Neuron (in vitro differentiated cells): ENCODE measurements around the gene NAA11.
"Not testable (repeated sequence)": the region's sequence is repeated elsewhere in the genome, so short reads cannot be mapped to it uniquely, and the experiment has no call there.

Experiments used
- H2AFZ ChIP-seq: one replicate; pipeline ENCODE4 v1.6.1; 2013; ENCODE audit warnings: low read depth, mild to moderate bottlenecking, inconsistent platforms, low read length, moderate library complexity
- H3K27me3 ChIP-seq: one replicate; pipeline ENCODE4 v1.6.1; 2013; ENCODE audit warnings: low read length; ENCODE audit not compliant: insufficient read depth
- H3K36me3 ChIP-seq: one replicate; pipeline ENCODE4 v1.6.1; 2013; ENCODE audit warnings: low read length; ENCODE audit not compliant: insufficient read depth
- H3K4me1 ChIP-seq: one replicate; pipeline ENCODE4 v1.6.1; 2013; ENCODE audit warnings: low read length; ENCODE audit not compliant: insufficient read depth
- H3K4me3 ChIP-seq: 2 replicates; pipeline ENCODE4 v1.5.1; 2013; ENCODE audit warnings: mild to moderate bottlenecking, low read length, moderate library complexity
- H3K9me3 ChIP-seq: one replicate; pipeline ENCODE4 v1.6.1; 2013; ENCODE audit warnings: low read length

Gene NAA11

DNA sequence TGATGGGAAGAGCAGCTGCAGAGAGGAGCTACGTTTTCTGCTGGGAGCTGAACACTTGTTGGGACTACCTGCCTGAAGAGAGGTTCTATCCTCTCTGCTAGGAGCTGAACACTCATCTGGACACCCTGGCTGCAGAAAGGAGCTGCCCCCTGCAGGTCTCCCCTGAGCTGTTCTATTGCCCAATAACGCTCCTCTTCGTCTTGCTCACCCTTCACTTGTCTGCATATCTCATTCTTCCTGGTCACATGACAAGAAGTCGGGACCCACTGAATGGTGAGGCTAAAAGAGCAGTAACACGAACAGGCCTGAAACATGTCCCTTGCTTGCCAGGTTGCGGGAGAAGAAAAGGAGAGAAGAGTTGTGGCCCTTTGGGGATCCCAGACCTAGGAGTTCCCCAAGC is 27.8 kb downstream of the NAA11 start:
- Histone ChIP-seq H3K4me1 (no peaks in the 10 kb centered on the region), H3K36me3 (no peaks in the 10 kb centered on the region), H2AFZ (no peak overlapping the region), H3K9me3 (no peaks in the 10 kb centered on the region), H3K4me3 (no peak overlapping the region), H3K27me3 (no peaks in the 10 kb centered on the region)

DNA sequence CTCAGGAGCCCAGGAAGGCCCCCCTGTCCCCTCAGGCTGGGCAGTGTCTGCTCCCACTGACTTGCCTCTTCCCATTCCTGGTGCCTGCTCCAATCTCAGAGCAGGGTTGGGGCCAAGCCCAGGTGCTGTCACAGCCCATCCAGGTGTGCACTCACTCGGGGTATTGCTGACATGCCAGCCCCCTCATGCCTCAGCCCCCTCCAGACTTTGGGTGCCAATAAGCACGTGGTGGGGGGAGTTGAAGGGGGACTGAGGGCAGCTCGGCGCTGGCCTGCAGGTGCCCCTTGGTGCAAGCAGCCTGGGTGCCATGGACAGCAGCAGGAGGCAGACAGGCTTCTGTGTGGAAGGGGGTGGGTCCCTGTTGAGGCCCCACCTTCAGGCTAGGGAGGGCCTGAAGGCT is 28.4 kb downstream of the NAA11 start:
- Histone ChIP-seq H3K4me1 (no peaks in the 10 kb centered on the region), H3K36me3 (no peaks in the 10 kb centered on the region), H3K4me3 (no peak overlapping the region), H3K27me3 (no peaks in the 10 kb centered on the region), H2AFZ (no peak overlapping the region), H3K9me3 (no peaks in the 10 kb centered on the region)

DNA sequence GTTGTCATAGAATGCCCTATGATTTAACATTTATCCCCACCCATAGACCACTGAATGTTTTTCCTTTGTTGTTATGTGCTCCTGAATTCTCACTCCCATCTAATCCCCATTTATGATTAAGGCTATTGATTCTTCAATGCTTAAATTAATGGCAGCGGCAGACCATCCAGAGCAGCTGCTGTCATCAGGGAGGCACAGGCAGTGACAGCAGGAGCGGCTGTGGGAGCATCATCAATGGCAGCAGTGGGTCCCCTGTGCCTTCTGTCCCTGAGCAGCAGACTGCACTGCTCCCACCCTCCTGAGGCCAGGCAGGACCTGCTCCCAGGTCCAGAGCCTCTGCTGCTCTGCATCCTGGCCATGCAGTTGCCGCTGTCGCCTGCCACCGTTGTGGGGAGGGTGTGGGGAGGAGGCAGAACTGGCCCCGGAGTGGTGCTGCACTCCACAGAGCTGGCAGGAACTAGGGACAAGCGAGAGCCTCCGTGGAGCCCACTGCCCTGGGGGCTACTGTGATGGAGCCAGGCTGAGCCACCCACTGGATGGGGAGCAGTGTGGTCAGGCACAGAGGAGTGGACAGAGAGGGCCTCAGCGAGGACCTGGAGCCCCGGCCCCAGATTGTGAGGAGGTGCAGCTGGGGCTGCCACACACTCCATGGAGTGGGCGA is 29.0 kb downstream of the NAA11 start:
- Histone ChIP-seq H3K27me3 (no peaks in the 10 kb centered on the region), H3K4me1 (no peaks in the 10 kb centered on the region), H3K4me3 (no peak overlapping the region), H2AFZ (no peak overlapping the region), H3K36me3 (no peaks in the 10 kb centered on the region), H3K9me3 (no peaks in the 10 kb centered on the region)

DNA sequence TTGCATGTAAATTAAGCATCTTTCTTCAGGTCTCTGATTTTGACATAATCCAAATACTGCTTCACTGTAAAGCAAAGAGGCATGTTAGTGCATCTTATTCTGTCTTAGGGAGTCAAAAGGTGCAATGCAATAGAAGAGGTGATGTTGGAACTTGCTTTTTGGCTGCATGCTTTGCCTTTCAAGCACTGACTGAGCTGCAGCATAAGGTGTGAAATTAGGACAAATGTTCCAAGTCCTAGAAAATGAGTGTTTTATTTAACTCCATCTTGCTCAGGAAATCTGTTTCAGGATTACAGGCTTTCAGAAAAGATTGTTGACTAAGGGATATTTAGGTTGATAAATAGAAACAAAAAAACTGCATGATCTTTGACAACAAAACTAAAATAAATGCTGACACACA is 30.8 kb downstream of the NAA11 start:
- H3K4me1 ChIP-seq = no peaks in the 10 kb centered on the region
- no peak overlapping the region for H3K4me3 ChIP-seq
- no peak overlapping the region for H2AFZ ChIP-seq
- no peaks in the 10 kb centered on the region for H3K27me3 ChIP-seq
- H3K9me3 ChIP-seq = no peaks in the 10 kb centered on the region
- H3K36me3 ChIP-seq = no peaks in the 10 kb centered on the region

DNA sequence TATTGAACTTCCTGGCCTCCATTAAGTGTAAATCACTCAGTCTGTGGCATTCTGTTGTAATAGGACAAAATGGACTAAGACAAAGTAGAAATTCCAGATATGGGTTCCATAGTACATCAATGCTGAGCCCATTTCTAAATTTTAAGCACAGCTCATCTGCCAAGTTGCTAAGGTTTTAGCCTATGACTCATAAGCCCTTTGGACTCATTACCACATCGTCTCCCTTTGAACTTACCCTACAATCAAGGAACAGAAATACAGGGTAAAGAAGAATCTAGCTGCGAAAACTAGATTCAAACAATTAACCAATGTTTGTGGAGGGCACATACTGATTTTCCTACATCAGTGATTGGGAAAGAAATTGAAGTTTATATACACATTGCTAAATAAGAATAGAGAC is 31.8 kb downstream of the NAA11 start:
- Histone ChIP-seq H3K9me3 (no peaks in the 10 kb centered on the region), H3K4me3 (no peak overlapping the region), H3K36me3 (no peaks in the 10 kb centered on the region), H3K4me1 (no peaks in the 10 kb centered on the region), H2AFZ (no peak overlapping the region), H3K27me3 (no peaks in the 10 kb centered on the region)

DNA sequence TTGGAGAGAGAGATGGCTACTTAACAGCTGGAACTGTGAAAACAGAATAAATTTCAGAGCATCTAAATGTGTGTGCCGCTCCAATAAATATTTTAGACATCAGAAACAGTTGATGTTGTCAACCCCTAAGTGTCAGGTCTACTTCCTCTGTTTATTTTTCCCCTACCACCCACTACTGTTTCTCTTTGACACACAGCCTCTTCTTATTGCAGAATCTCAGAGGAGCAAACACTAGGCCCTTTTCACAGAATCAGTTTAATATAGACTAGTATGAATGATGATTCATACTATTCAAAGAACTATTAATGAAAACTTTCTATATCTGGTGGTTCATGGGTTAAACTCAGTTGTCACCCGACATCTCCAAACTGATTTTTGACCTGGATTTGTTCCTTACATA is 33.9 kb downstream of the NAA11 start:
- Histone ChIP-seq H3K36me3 (no peaks in the 10 kb centered on the region), H3K27me3 (no peaks in the 10 kb centered on the region), H3K9me3 (no peaks in the 10 kb centered on the region), H3K4me3 (no peak overlapping the region), H3K4me1 (peaks cover 10% of the 10 kb centered on the region), H2AFZ (no peak overlapping the region)

DNA sequence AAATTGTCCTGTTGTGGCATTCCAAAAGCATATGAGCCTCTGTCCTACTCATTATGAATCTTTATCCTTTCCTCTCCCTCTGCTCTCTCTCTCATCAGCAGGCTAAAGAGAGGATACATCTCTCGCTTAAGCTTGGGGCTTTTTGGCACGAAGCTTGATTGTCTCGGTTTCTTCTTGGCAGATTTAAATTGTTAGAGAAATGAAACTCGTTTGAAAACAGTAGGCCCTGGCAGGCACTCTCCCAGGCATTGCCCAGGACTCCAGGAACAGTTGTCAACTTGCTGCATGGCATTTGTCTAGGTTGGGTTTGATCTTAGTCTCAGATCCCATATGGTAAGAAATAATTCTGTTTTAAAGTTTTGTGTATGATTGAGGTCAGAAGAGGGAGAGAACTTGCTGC is 35.5 kb downstream of the NAA11 start:
- no peak overlapping the region for H2AFZ ChIP-seq
- H3K27me3 ChIP-seq = no peaks in the 10 kb centered on the region
- H3K9me3 ChIP-seq = no peaks in the 10 kb centered on the region
- no peak overlapping the region for H3K4me3 ChIP-seq
- H3K36me3 ChIP-seq = no peaks in the 10 kb centered on the region
- H3K4me1 ChIP-seq = peaks cover 10% of the 10 kb centered on the region

DNA sequence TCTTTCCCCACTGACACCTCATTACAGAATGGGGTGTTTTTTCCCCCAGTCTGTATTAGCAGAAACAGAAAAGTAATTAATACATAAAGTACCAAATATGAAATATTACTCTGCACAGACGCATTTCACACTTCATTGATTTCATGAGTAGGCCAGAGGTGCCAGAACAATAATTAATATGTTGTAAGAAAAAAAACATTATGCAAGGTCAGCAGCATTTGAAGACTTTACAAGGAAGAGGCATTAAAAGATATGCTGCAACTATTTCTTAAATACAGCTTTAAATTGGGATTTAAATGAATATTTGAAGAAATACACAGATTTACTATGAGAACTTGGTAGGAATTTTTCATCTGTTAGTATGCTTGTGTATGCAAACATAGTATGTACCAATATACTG is 37.7 kb downstream of the NAA11 start:
- Histone ChIP-seq H3K9me3 (no peaks in the 10 kb centered on the region), H3K4me3 (no peak overlapping the region), H3K27me3 (no peaks in the 10 kb centered on the region), H3K4me1 (peaks cover 10% of the 10 kb centered on the region), H2AFZ (no peak overlapping the region), H3K36me3 (no peaks in the 10 kb centered on the region)

DNA sequence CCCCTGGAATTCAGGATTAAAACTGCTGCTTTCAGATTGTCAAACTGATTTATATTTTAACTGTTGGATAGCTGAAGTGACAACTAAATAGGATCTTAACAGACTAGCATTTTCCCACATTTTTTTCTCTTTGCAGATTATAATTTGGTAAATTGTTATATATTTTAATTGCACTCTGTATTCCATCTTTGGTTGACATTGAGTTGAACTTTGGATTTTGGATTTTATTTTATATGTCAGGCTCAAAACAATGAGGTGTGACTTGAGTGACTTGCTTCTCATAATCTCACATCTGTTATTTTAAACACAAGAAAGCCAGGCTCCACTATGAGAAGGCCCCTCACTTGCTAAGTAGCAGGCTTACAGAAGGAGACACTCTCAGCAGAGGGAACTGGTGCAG is 38.1 kb downstream of the NAA11 start:
- no peaks in the 10 kb centered on the region for H3K27me3 ChIP-seq
- H2AFZ ChIP-seq = no peak overlapping the region
- H3K4me3 ChIP-seq = no peak overlapping the region
- peaks cover 13% of the 10 kb centered on the region for H3K4me1 ChIP-seq
- no peaks in the 10 kb centered on the region for H3K36me3 ChIP-seq
- no peaks in the 10 kb centered on the region for H3K9me3 ChIP-seq

DNA sequence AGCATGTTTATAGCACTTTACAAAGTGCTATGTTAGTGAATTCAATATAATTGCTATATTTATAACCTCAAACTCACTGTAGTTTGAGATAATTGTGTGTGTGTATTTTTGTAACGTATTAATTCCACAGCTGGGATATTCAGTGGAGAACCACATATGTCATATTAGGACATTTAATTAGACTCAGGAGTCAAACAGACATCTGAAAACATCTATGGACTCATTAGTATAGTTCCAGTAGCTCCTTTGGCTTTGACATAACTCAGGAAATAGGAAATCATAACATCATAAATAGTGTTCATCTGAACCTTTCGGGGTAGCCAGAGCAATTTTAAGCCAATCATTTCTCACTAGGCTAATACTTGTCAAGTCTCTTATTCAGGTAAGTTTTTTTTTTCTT is 38.8 kb downstream of the NAA11 start:
- Histone ChIP-seq H3K36me3 (no peaks in the 10 kb centered on the region), H3K27me3 (no peaks in the 10 kb centered on the region), H3K9me3 (no peaks in the 10 kb centered on the region), H2AFZ (no peak overlapping the region), H3K4me3 (no peak overlapping the region), H3K4me1 (peaks cover 20% of the 10 kb centered on the region)

DNA sequence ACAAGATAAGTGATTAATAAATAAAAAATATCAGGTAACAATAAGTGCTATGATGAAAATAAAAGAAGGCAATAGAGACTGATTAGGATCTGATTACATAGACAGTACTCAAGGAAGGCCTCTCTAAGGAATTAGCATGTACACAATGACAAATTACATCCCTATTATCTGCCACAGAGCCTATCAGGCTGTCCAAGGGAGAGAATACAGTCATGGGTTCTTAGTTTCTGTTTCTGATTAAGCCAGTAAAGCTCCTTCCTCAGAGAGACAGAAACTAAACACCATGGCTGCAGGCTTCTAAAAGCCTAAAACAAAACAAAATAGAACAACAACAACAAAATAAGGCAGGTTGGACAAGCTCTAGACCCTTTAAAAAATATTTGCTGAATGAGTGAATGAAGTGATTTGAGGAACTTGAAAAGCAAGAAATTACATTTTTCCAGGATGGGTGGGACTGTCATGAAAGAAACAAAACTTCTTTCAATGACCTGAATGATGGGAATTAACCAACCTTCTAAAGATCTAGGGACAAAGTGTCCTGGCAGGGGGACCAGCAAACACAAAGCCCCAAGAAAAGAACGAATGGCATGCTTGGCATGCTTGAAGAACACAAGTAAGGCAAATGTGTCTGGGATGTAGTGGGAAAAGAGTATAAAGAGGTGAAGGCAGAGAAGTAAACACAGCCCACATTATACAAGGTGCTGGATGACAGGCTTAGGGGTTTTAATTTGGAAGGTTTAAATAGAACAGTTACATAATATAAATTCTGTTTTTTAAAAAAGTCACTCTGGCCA is 44.1 kb downstream of the NAA11 start:
- Histone ChIP-seq H3K9me3 (no peaks in the 10 kb centered on the region), H3K4me3 (no peak overlapping the region), H3K4me1 (peaks cover 15% of the 10 kb centered on the region), H2AFZ (peak overlapping the region; percentile 22), H3K27me3 (no peaks in the 10 kb centered on the region), H3K36me3 (no peaks in the 10 kb centered on the region)

DNA sequence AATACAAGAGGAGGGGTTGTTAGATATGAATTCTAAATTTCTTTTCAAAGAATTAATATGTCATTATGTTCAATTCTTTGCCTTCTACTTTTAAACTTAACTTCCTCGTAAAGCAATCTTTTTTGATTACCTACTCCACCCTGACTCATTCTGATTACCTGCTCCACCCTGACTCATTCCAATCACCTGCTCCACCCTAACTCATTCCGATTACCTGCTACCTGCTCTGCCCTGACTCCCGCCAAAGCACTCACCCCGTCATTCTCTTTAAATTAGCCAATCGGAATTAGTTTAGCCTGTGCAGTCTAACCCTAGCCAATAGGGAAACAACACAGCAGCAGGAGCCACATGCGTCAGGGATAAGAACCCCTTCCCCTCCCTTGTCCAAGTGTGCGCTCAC is 48.4 kb downstream of the NAA11 start:
- H3K4me1 ChIP-seq, H3K36me3 ChIP-seq, H3K27me3 ChIP-seq, H2AFZ ChIP-seq, H3K9me3 ChIP-seq, H3K4me3 ChIP-seq: not testable (repeated sequence)

DNA sequence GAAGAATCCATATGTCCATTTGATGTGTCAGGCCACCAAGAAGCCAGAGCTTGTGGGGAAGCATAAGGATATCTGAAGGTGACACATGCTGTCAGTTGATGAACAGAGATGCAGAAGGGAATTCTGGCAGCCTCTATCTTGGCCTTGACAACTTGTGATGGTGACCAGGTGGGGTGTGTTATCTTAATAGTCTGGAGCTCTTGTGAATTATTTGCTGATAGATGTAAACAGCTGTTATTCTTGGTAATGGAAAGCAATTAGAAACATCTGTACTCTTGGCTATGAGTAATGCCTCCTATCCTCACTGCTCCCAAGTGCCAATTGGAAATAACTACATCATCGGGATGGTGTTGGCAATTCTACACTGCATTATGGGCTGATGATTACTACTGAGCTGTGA is 51.9 kb downstream of the NAA11 start:
- H3K4me1 ChIP-seq = no peaks in the 10 kb centered on the region
- H2AFZ ChIP-seq = no peak overlapping the region
- no peaks in the 10 kb centered on the region for H3K36me3 ChIP-seq
- no peaks in the 10 kb centered on the region for H3K9me3 ChIP-seq
- no peak overlapping the region for H3K4me3 ChIP-seq
- H3K27me3 ChIP-seq = no peaks in the 10 kb centered on the region

DNA sequence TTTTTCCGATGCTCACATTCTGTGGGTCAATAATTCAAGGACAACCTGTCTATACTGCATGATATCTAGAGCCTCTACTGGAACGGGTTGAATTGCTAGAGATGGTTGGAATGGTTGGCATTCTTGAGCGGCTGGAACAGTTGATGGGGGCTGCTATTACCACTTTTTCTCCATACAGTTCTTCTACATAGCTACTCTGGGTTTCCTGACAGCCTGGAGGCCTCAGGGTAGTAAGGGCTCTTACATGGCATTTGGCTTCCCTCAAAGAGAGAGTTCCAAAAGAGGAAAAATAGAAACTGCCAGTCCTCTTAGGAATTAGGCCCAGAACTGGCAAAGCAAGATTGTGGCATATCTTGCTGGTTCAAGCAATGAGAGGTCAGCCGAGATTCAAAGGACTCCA is 53.1 kb downstream of the NAA11 start:
- Histone ChIP-seq H3K4me1 (no peaks in the 10 kb centered on the region), H3K36me3 (no peaks in the 10 kb centered on the region), H3K27me3 (no peaks in the 10 kb centered on the region), H3K4me3 (no peak overlapping the region), H3K9me3 (no peaks in the 10 kb centered on the region), H2AFZ (no peak overlapping the region)
